GM23338 (cell line): Measurements from ENCODE around the gene SLC4A5. TPM values are rescaled to one million over a fixed set of nuclear protein-coding genes. Genes with fewer than 3 reads are reported as not detected.

Experiments used
- ATAC-seq: fragments of 200-7000 bp; cut with Tn5 transposase; 3 replicates; pipeline ENCODE4 v1.9.1; 2020
- DNase-seq: peaks from one replicate; pipeline ENCODE4 v3.0.0-alpha.2; 2015; ENCODE audit warnings: low spot score
- H2AFZ ChIP-seq: fragments of 200-600 bp; sonication (generic); 2 replicates; pipeline ENCODE4 v1.8.0; 2016; ENCODE audit warnings: antibody characterized with exemption, mild to moderate bottlenecking, moderate library complexity
- H3F3A ChIP-seq: fragments of 200-600 bp; sonication (generic); replicated peaks from 2 replicates; pipeline ENCODE4 v1.8.0; 2017; ENCODE audit warnings: antibody characterized with exemption, mixed run types, low read depth
- H3K27ac ChIP-seq: fragments of 200-600 bp; sonication (generic); 2 replicates; pipeline ENCODE4 v1.6.1; 2016; ENCODE audit warnings: low read depth
- H3K27me3 ChIP-seq: fragments of 200-600 bp; sonication (generic); 2 replicates; pipeline ENCODE4 v1.8.0; 2016; ENCODE audit warnings: mild to moderate bottlenecking, mixed run types, moderate library complexity; ENCODE audit not compliant: insufficient read depth
- H3K36me3 ChIP-seq: fragments of 200-600 bp; sonication (generic); 2 replicates; pipeline ENCODE4 v1.8.0; 2016; ENCODE audit warnings: mild to moderate bottlenecking; ENCODE audit not compliant: insufficient read depth
- H3K4me1 ChIP-seq: fragments of 200-600 bp; sonication (generic); 2 replicates; pipeline ENCODE4 v1.8.0; 2016; ENCODE audit warnings: mild to moderate bottlenecking, moderate library complexity; ENCODE audit not compliant: insufficient read depth
- H3K4me2 ChIP-seq: fragments of 200-600 bp; sonication (generic); 2 replicates; pipeline ENCODE4 v1.7.1; 2017; ENCODE audit warnings: mixed run types
- H3K4me3 ChIP-seq: fragments of 200-600 bp; sonication (generic); 2 replicates; pipeline ENCODE4 v1.6.1; 2016; ENCODE audit warnings: mixed run types
- H3K79me2 ChIP-seq: fragments of 200-600 bp; sonication (generic); replicated peaks from 2 replicates; pipeline ENCODE4 v1.8.0; 2017; ENCODE audit warnings: mild to moderate bottlenecking; ENCODE audit not compliant: insufficient read depth
- H3K9me2 ChIP-seq: fragments of 200-600 bp; sonication (generic); 2 replicates; pipeline ENCODE4 v1.8.0; 2017; ENCODE audit not compliant: insufficient read depth
- H4K20me1 ChIP-seq: fragments of 200-600 bp; sonication (generic); replicated peaks from 2 replicates; pipeline ENCODE4 v1.8.0; 2017; ENCODE audit warnings: mild to moderate bottlenecking; ENCODE audit not compliant: insufficient read depth
- H3K27ac Mint-ChIP-seq: 2 replicates; pipeline ENCODE4 v1.8.0; 2020; ENCODE audit warnings: inconsistent platforms, mild to moderate bottlenecking, moderate library complexity, mixed read lengths
- H3K27me3 Mint-ChIP-seq: 3 replicates; pipeline ENCODE4 v1.8.0; 2022; ENCODE audit warnings: low read depth, mild to moderate bottlenecking, moderate library complexity, mixed read lengths, inconsistent platforms; ENCODE audit not compliant: insufficient read depth, poor library complexity
- H3K36me3 Mint-ChIP-seq: 3 replicates; pipeline ENCODE4 v1.8.0; 2021; ENCODE audit warnings: low read depth, mild to moderate bottlenecking, inconsistent platforms, moderate library complexity, mixed read lengths
- H3K4me1 Mint-ChIP-seq: 3 replicates; pipeline ENCODE4 v1.8.0; 2020; ENCODE audit warnings: mild to moderate bottlenecking, inconsistent platforms, mixed read lengths
- H3K4me3 Mint-ChIP-seq: 3 replicates; pipeline ENCODE4 v1.8.0; 2021; ENCODE audit warnings: moderate library complexity, mild to moderate bottlenecking, inconsistent platforms, mixed read lengths
- H3K9me3 Mint-ChIP-seq: 3 replicates; pipeline ENCODE4 v1.8.0; 2020; ENCODE audit warnings: moderate library complexity, mild to moderate bottlenecking, inconsistent platforms, mixed read lengths
- CTCF ChIP-seq, 2 experiments: fragments of 200-600 bp in 1 of 2; sonication (generic) in 1 of 2; conservative IDR thresholded peaks; 2 replicates each; pipeline versions ENCODE4 v1.5.1 to v1.6.1; 2016 to 2017; ENCODE audit warnings: antibody characterized with exemption in 2 of 2, low read depth in 2 of 2, mild to moderate bottlenecking in 2 of 2, moderate library complexity in 1 of 2
- EZH2 ChIP-seq: fragments of 200-600 bp; sonication (generic); IDR thresholded peaks from one replicate; pipeline ENCODE4 v1.8.0; 2017; ENCODE audit warnings: antibody characterized with exemption, mild to moderate bottlenecking, low read depth; ENCODE audit not compliant: unreplicated experiment
- JUNB ChIP-seq: IDR thresholded peaks from one replicate; pipeline ENCODE4 v1.6.1; 2016; ENCODE audit warnings: antibody characterized with exemption; ENCODE audit not compliant: unreplicated experiment
- POLR2AphosphoS5 ChIP-seq: IDR thresholded peaks from 2 replicates; pipeline ENCODE4 v1.6.1; 2016; ENCODE audit warnings: antibody characterized with exemption, low read depth
- STAT1 ChIP-seq: IDR thresholded peaks from one replicate; pipeline ENCODE4 v1.6.1; 2016; ENCODE audit warnings: antibody characterized with exemption; ENCODE audit not compliant: unreplicated experiment
- ZNF462 ChIP-seq: fragments of 250-450 bp; sonication (Bioruptor Pico); IDR thresholded peaks from 2 replicates; pipeline ENCODE4 v1.5.0; 2020; ENCODE audit warnings: mild to moderate bottlenecking, moderate library complexity
- polyA plus RNA-seq: library from polyadenylated mRNA; unstranded; fragments of >200 nt; fragmentation: Nextera tagmentation; extraction: Ambion mirVana; gene quantifications from 2 replicates; pipeline ENCODE4 v1.2.1, GENCODE V29; 2016
- total RNA-seq: library from RNA; depleted of rRNA; stranded (reverse); fragments of >200 nt; shearing (Covaris generic); gene quantifications from 2 replicates; pipeline ENCODE4 v1.2.3, GENCODE V29; 2014

The SLC4A5 gene
- total and polyA plus RNA-seq, 2 experiments from 2014 or later, result 0.24 to 0.70 TPM

GRCh38 chr2:74183878-74184277 lies 159.3 kb downstream of the SLC4A5 start (continued):
- no peak for TF ChIP-seq CTCF (conservative IDR thresholded peaks at IDR 0.05; ENCODE audit: low read depth in 2 of 2)
- TF ChIP-seq STAT1, result no peak

GRCh38 chr2:74181739-74182138 lies 161.5 kb downstream of the SLC4A5 start:
- no peaks in the 10 kb centered on the region for H3K36me3 ChIP-seq
- DNase-seq, result no peak
- H3K27ac Mint-ChIP-seq, result no peak overlapping the region
- no peak overlapping the region for H3K4me3 ChIP-seq
- no peaks in the 10 kb centered on the region for H3K9me3 Mint-ChIP-seq
- H3K36me3 Mint-ChIP-seq, result peaks cover 6% of the 10 kb centered on the region; the same call in 2 of the 3 replicates
- no peak overlapping the region for H3K27ac ChIP-seq
- H3K27me3 Mint-ChIP-seq, result peaks cover 8% of the 10 kb centered on the region
- peaks cover 16% of the 10 kb centered on the region for H3K79me2 ChIP-seq
- ATAC-seq, result no peak
- peaks cover 5% of the 10 kb centered on the region; the same call in 1 of the 2 replicates for H3F3A ChIP-seq
- H3K4me1 ChIP-seq, result peaks cover 14% of the 10 kb centered on the region
- no peaks in the 10 kb centered on the region for H3K9me2 ChIP-seq
- peaks cover 12% of the 10 kb centered on the region for H3K4me1 Mint-ChIP-seq
- no peaks in the 10 kb centered on the region for H3K27me3 ChIP-seq
- TF ChIP-seq EZH2, result no peak
- TF ChIP-seq POLR2AphosphoS5, result no peak
- no peak for TF ChIP-seq JUNB
- no peak for TF ChIP-seq ZNF462 (CRISPR knock-in tag)
- H2AFZ ChIP-seq, result peak overlapping the region; percentile 93; the same call in 1 of the 2 replicates
- H4K20me1 ChIP-seq, result peaks cover 6% of the 10 kb centered on the region
- H3K4me3 Mint-ChIP-seq, result no peak overlapping the region
- H3K4me2 ChIP-seq, result peak overlapping the region; percentile 62; the same call in 1 of the 2 replicates
